Astrocyte (in vitro differentiated cells and primary cell): ENCODE data around the gene NCAPG. TPM values are rescaled to one million over a fixed set of nuclear protein-coding genes. Genes with fewer than 3 reads are reported as not detected.
A peak's percentile ranks its signal among the peaks of the same experiment; 100 is the strongest.

Source experiments
- DNase-seq: peaks from one replicate; pipeline ENCODE4 v3.0.0-alpha.2; 2010; ENCODE audit warnings: low read depth
- FAIRE-seq: peaks from 2 replicates; lab custom pipeline; 2011; peaks lifted over from hg19 to GRCh38; lab: Jason Lieb, UNC
- H2AFZ ChIP-seq: 2 replicates; pipeline ENCODE4 v1.6.0; 2012; ENCODE audit warnings: low read depth, low read length, inconsistent platforms
- H3K27ac ChIP-seq: 2 replicates; pipeline ENCODE4 v1.5.1; 2011; ENCODE audit warnings: low read depth, low read length, inconsistent platforms
- H3K27me3 ChIP-seq: 2 replicates; pipeline ENCODE4 v1.6.0; 2011; ENCODE audit warnings: low read length, inconsistent platforms; ENCODE audit not compliant: insufficient read depth
- H3K36me3 ChIP-seq: 2 replicates; pipeline ENCODE4 v1.5.1; 2011; ENCODE audit warnings: low read length, inconsistent platforms; ENCODE audit not compliant: insufficient read depth
- H3K4me1 ChIP-seq: 2 replicates; pipeline ENCODE4 v1.5.1; 2011; ENCODE audit warnings: low read length, inconsistent platforms; ENCODE audit not compliant: insufficient read depth
- H3K4me2 ChIP-seq: 2 replicates; pipeline ENCODE4 v1.6.0; 2012; ENCODE audit warnings: low read length, inconsistent platforms
- H3K4me3 ChIP-seq: 2 replicates; pipeline ENCODE4 v1.5.1; 2011; ENCODE audit warnings: low read depth, mild to moderate bottlenecking, low read length, inconsistent platforms; ENCODE audit not compliant: insufficient read depth
- H3K79me2 ChIP-seq: 2 replicates; pipeline ENCODE4 v1.6.0; 2012; ENCODE audit warnings: mild to moderate bottlenecking, low read length, inconsistent platforms; ENCODE audit not compliant: insufficient read depth
- H3K9ac ChIP-seq: 2 replicates; pipeline ENCODE4 v1.6.0; 2012; ENCODE audit warnings: mild to moderate bottlenecking, low read length, inconsistent platforms
- H3K9me3 ChIP-seq: 2 replicates; pipeline ENCODE4 v1.5.1; 2012; ENCODE audit warnings: low read depth, mild to moderate bottlenecking, low read length, inconsistent platforms; ENCODE audit not compliant: insufficient read depth
- H4K20me1 ChIP-seq: 2 replicates; pipeline ENCODE4 v1.6.0; 2012; ENCODE audit warnings: low read length, inconsistent platforms; ENCODE audit not compliant: insufficient read depth
- H3K27ac Mint-ChIP-seq: one replicate; pipeline ENCODE4 v1.8.0; 2021; ENCODE audit warnings: mild to moderate bottlenecking, mixed read lengths; ENCODE audit not compliant: unreplicated experiment
- H3K27me3 Mint-ChIP-seq: one replicate; pipeline ENCODE4 v1.8.0; 2021; ENCODE audit warnings: low read depth, mixed read lengths; ENCODE audit not compliant: unreplicated experiment
- H3K36me3 Mint-ChIP-seq: one replicate; pipeline ENCODE4 v1.8.0; 2021; ENCODE audit warnings: low read depth, mixed read lengths; ENCODE audit not compliant: unreplicated experiment
- H3K4me1 Mint-ChIP-seq: one replicate; pipeline ENCODE4 v1.8.0; 2021; ENCODE audit warnings: low read depth, mixed read lengths; ENCODE audit not compliant: unreplicated experiment
- H3K4me3 Mint-ChIP-seq: one replicate; pipeline ENCODE4 v1.8.0; 2021; ENCODE audit warnings: mild to moderate bottlenecking, moderate library complexity, mixed read lengths; ENCODE audit not compliant: unreplicated experiment
- H3K9me3 Mint-ChIP-seq: one replicate; pipeline ENCODE4 v1.8.0; 2021; ENCODE audit warnings: mild to moderate bottlenecking, mixed read lengths; ENCODE audit not compliant: unreplicated experiment
- EZH2 ChIP-seq: IDR thresholded peaks from 2 replicates; pipeline ENCODE4 v1.6.1; 2012; ENCODE audit warnings: mild to moderate bottlenecking, low read length, inconsistent platforms; ENCODE audit not compliant: insufficient read depth
- total RNA-seq: library from RNA; stranded (reverse); gene quantifications from 2 replicates; pipeline ENCODE4 v1.2.1, GENCODE V29; 2021
- TF ChIP-seq, protein P1 (sequence below): IDR thresholded peaks from 2 replicates; pipeline ENCODE4 v1.5.1; 2011; ENCODE audit warnings: low read depth, mild to moderate bottlenecking, inconsistent platforms, low read length, moderate library complexity; ENCODE audit not compliant: insufficient read depth

The NCAPG gene
- total RNA-seq, 1 donor from 2014 or later: 4.7 TPM

- H3K4me3 Mint-ChIP-seq: peak overlapping the region; percentile 78
- H3K4me1 ChIP-seq: peaks cover 14% of the 10 kb centered on the region
- H3K4me1 Mint-ChIP-seq: peaks cover 12% of the 10 kb centered on the region
- no peaks in the 10 kb centered on the region for H4K20me1 ChIP-seq
- DNase-seq: peak; percentile 61
- H3K9ac ChIP-seq: peak overlapping the region; percentile 51
- TF ChIP-seq, protein P1, sequence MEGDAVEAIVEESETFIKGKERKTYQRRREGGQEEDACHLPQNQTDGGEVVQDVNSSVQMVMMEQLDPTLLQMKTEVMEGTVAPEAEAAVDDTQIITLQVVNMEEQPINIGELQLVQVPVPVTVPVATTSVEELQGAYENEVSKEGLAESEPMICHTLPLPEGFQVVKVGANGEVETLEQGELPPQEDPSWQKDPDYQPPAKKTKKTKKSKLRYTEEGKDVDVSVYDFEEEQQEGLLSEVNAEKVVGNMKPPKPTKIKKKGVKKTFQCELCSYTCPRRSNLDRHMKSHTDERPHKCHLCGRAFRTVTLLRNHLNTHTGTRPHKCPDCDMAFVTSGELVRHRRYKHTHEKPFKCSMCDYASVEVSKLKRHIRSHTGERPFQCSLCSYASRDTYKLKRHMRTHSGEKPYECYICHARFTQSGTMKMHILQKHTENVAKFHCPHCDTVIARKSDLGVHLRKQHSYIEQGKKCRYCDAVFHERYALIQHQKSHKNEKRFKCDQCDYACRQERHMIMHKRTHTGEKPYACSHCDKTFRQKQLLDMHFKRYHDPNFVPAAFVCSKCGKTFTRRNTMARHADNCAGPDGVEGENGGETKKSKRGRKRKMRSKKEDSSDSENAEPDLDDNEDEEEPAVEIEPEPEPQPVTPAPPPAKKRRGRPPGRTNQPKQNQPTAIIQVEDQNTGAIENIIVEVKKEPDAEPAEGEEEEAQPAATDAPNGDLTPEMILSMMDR: no peak
- no peak for TF ChIP-seq EZH2
- H3K9me3 ChIP-seq: no peaks in the 10 kb centered on the region
- no peak overlapping the region for H3K27ac ChIP-seq
- H3K4me3 ChIP-seq: peak overlapping the region; percentile 52
- peaks cover 23% of the 10 kb centered on the region for H3K27me3 Mint-ChIP-seq
- peak overlapping the region; percentile 78 for H2AFZ ChIP-seq
- FAIRE-seq: no peak
- peak overlapping the region; percentile 86 for H3K4me2 ChIP-seq
- H3K79me2 ChIP-seq: no peaks in the 10 kb centered on the region
- no peaks in the 10 kb centered on the region for H3K9me3 Mint-ChIP-seq
- no peaks in the 10 kb centered on the region for H3K36me3 Mint-ChIP-seq
- H3K27me3 ChIP-seq: peaks cover 13% of the 10 kb centered on the region
- H3K27ac Mint-ChIP-seq: no peak overlapping the region
- no peaks in the 10 kb centered on the region for H3K36me3 ChIP-seq
Observed at GRCh38 chr4:17780501-17781299, 30.1 kb upstream of the NCAPG start.

DNA sequence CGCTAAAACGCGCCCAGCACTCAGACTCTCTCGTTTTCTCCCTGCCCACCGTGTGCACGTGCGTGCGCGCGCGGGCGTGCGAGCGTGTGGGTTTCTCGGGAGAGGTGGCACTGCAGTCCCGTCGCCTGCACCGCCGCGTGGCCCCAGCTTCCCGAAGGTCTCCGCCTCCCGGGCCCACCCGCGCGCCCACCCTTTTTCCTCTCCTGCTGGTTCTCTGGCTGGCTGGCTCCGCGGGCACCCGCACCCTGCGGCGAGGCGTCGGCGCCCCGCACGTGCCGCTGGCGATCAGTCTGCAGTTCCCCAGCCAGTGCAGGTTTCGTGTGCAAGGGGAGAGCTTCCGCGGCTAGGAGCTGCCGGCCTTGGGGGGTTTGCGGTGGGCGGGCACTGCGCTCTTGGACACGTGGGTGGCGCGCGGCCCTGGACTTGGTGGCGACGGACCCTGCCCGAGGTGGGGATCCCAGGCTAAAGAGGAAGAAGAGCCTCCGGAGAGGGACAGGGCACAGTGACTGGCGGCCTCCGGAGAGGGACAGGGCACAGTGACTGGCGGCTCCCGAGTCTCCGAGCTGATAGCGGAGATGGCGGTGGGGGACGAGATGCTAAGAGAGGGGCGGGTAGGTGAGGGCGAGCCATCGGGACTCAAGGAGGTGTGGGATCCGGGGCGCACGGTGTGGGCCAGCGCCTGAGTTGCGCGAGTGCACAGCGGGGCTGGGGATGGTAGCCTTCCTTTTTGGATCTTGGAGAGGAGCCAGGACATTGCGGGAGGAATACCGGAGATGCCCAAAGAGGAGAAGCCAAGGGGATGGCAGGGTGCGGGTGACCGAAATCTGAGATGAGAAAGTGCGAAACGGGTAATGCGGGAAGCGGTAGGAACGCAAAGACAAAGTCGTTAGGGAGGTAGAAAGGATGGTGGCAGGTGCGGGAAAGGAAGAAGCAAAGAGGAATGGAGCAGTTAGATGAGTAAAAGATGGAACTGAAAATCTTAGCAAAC, 29.2 kb upstream of the NCAPG start, which contains the start of gene FAM184B:
TSS of gene FAM184B (minus strand) at position 322 of the 988 bp plus-strand sequence. CDS start 322 bp downstream, outside the sequence.
- H3K4me2 ChIP-seq: peak within 1 kb of the TSS; percentile 86
- H3K27ac ChIP-seq: no peak within 1 kb of the TSS
- no peaks in the 10 kb centered on the region for H3K36me3 Mint-ChIP-seq
- TF ChIP-seq EZH2: peak; percentile 49
- TF ChIP-seq, protein P1: no peak
- H3K27ac Mint-ChIP-seq: no peak within 1 kb of the TSS
- H3K9ac ChIP-seq: peak within 1 kb of the TSS; percentile 51
- DNase-seq (peak; percentile 4), FAIRE-seq (no peak)
- no peaks in the 10 kb centered on the region for H3K9me3 ChIP-seq
- peaks cover 13% of the 10 kb centered on the region for H3K27me3 ChIP-seq
- H3K4me3 Mint-ChIP-seq: peak within 1 kb of the TSS; percentile 78
- no peaks in the 10 kb centered on the region for H3K79me2 ChIP-seq
- H3K36me3 ChIP-seq: no peaks in the 10 kb centered on the region
- no peaks in the 10 kb centered on the region for H4K20me1 ChIP-seq
- H3K4me3 ChIP-seq: peak within 1 kb of the TSS; percentile 52
- peaks cover 14% of the 10 kb centered on the region for H3K4me1 ChIP-seq
- no peaks in the 10 kb centered on the region for H3K9me3 Mint-ChIP-seq
- H3K4me1 Mint-ChIP-seq: peaks cover 16% of the 10 kb centered on the region
- H2AFZ ChIP-seq: peak within 1 kb of the TSS; percentile 78
- H3K27me3 Mint-ChIP-seq: peaks cover 23% of the 10 kb centered on the region
